ENCODE data around the gene CTNNA1. TPM values are rescaled to one million over a fixed set of nuclear protein-coding genes. Genes with fewer than 3 reads are reported as not detected.

CTNNA1 gene
- total RNA-seq, 6 experiments from 2014 or later = 101 to 192 (median 123) TPM

GRCh38 chr5:138792195-138792790 lies 39.1 kb downstream of the CTNNA1 start:
- H3K4me1 ChIP-seq = peaks cover 0 to 5% (median 0%) of the 10 kb centered on the region in 4 donors
- H3K4me3 ChIP-seq = no peak overlapping the region
- ATAC-seq = no peak
- no peak for DNase-seq
- H3K36me3 ChIP-seq = no peaks in the 10 kb centered on the region
- TF ChIP-seq CTCF (IDR thresholded peaks at IDR 0.05) = no peak
- TF ChIP-seq POLR2A (IDR thresholded peaks at IDR 0.05) = no peak
- no peaks in the 10 kb centered on the region for H3K27me3 ChIP-seq
- 69% methylated on average over 4 of the region's 4 CpGs for WGBS (ENCODE audit: insufficient coverage, low coverage, low lambda C conversion rate, missing lambda C conversion rate)
- intact Hi-C loops (cut with DNase I) = no loop called here
- no peaks in the 10 kb centered on the region for H3K9me3 ChIP-seq
- no peak overlapping the region for H3K27ac ChIP-seq

GRCh38 chr5:138793575-138793974 lies 40.4 kb downstream of the CTNNA1 start:
- no peak overlapping the region for H3K4me3 ChIP-seq
- no peak overlapping the region for H3K27ac ChIP-seq
- DNase-seq = no peak
- H3K36me3 ChIP-seq = no peaks in the 10 kb centered on the region
- H3K4me1 ChIP-seq = peaks cover 0 to 5% (median under 1%) of the 10 kb centered on the region in 4 donors
- TF ChIP-seq CTCF (IDR thresholded peaks at IDR 0.05) (no peak), POLR2A (IDR thresholded peaks at IDR 0.05) (no peak)
- H3K9me3 ChIP-seq = no peaks in the 10 kb centered on the region
- intact Hi-C loops (cut with DNase I) = no loop called here
- ATAC-seq = no peak
- no peaks in the 10 kb centered on the region for H3K27me3 ChIP-seq

- DNase-seq (no peak), ATAC-seq (no peak)
- H3K27me3 ChIP-seq = no peaks in the 10 kb centered on the region
- H3K36me3 ChIP-seq = no peaks in the 10 kb centered on the region
- no peaks in the 10 kb centered on the region for H3K4me1 ChIP-seq
- TF ChIP-seq POLR2A (IDR thresholded peaks at IDR 0.05) = no peak
- TF ChIP-seq CTCF (IDR thresholded peaks at IDR 0.05) = no peak
- H3K4me3 ChIP-seq = no peak overlapping the region
- WGBS (ENCODE audit: insufficient coverage, low coverage, low lambda C conversion rate, missing lambda C conversion rate) = 100% methylated on average over 3 of the region's 3 CpGs
- H3K9me3 ChIP-seq = no peaks in the 10 kb centered on the region
- intact Hi-C loops (cut with DNase I) = no loop called here
- H3K27ac ChIP-seq = no peak overlapping the region
Observed at GRCh38 chr5:138803285-138803684, 50.1 kb downstream of the CTNNA1 start.

GRCh38 chr5:138803935-138804334 lies 50.7 kb downstream of the CTNNA1 start:
- intact Hi-C loops (cut with DNase I) = no loop called here
- no peak for ATAC-seq
- no peak for DNase-seq
- H3K4me3 ChIP-seq = no peak overlapping the region
- no peaks in the 10 kb centered on the region for H3K4me1 ChIP-seq
- H3K27ac ChIP-seq = no peak overlapping the region
- H3K9me3 ChIP-seq = no peaks in the 10 kb centered on the region
- no peaks in the 10 kb centered on the region for H3K27me3 ChIP-seq
- 82% methylated on average over 1 of the region's 1 CpG for WGBS (ENCODE audit: insufficient coverage, low coverage, low lambda C conversion rate, missing lambda C conversion rate)
- TF ChIP-seq POLR2A (IDR thresholded peaks at IDR 0.05) = no peak
- TF ChIP-seq CTCF (IDR thresholded peaks at IDR 0.05) = no peak
- H3K36me3 ChIP-seq = no peaks in the 10 kb centered on the region

GRCh38 chr5:138805096-138805495 lies 51.9 kb downstream of the CTNNA1 start:
- H3K4me3 ChIP-seq = no peak overlapping the region
- no peaks in the 10 kb centered on the region for H3K36me3 ChIP-seq
- intact Hi-C loops (cut with DNase I) = no loop called here
- no peak for TF ChIP-seq CTCF (IDR thresholded peaks at IDR 0.05)
- TF ChIP-seq POLR2A (IDR thresholded peaks at IDR 0.05) = no peak
- H3K27ac ChIP-seq = no peak overlapping the region
- DNase-seq (no peak), ATAC-seq (no peak)
- no peaks in the 10 kb centered on the region for H3K27me3 ChIP-seq
- H3K9me3 ChIP-seq = no peaks in the 10 kb centered on the region
- H3K4me1 ChIP-seq = no peaks in the 10 kb centered on the region

Measured in right lobe of liver (tissue), 6 donors.